GM12891 (cell line): ENCODE results near the gene ACP4.
"Not testable (repeated sequence)": the region's sequence is repeated elsewhere in the genome, so short reads cannot be mapped to it uniquely, and the experiment has no call there.

Experiments used
- DNase-seq: peaks from one replicate; pipeline ENCODE4 v3.0.0; 2011; ENCODE audit warnings: low spot score; ENCODE audit not compliant: insufficient read length
- FAIRE-seq: peaks from 2 replicates; lab custom pipeline; 2011; peaks lifted over from hg19 to GRCh38; lab: Jason Lieb, UNC
- PAX5 ChIP-seq: IDR thresholded peaks from 2 replicates; pipeline ENCODE4 v1.6.1; 2011; ENCODE audit warnings: low read length, moderate library complexity, mild to moderate bottlenecking; ENCODE audit not compliant: insufficient read depth, severe bottlenecking
- POLR2A ChIP-seq: IDR thresholded peaks from 2 replicates; pipeline ENCODE4 v1.6.1; 2011; ENCODE audit warnings: low read depth, low read length, control low read depth
- POLR2AphosphoS5 ChIP-seq: IDR thresholded peaks from 2 replicates; pipeline ENCODE4 v1.6.1; 2011; ENCODE audit warnings: low read depth, low read length, control low read depth
- POU2F2 ChIP-seq: IDR thresholded peaks from 2 replicates; pipeline ENCODE4 v1.6.1; 2011; ENCODE audit warnings: low read depth, mild to moderate bottlenecking, control low read depth, low read length, moderate library complexity
- SPI1 ChIP-seq: IDR thresholded peaks from 2 replicates; pipeline ENCODE4 v1.6.1; 2011; ENCODE audit warnings: low read depth, low read length, control low read depth
- TAF1 ChIP-seq: IDR thresholded peaks from 2 replicates; pipeline ENCODE4 v1.6.1; 2011; ENCODE audit warnings: low read depth, low read length, control low read depth

The ACP4 gene

DNA sequence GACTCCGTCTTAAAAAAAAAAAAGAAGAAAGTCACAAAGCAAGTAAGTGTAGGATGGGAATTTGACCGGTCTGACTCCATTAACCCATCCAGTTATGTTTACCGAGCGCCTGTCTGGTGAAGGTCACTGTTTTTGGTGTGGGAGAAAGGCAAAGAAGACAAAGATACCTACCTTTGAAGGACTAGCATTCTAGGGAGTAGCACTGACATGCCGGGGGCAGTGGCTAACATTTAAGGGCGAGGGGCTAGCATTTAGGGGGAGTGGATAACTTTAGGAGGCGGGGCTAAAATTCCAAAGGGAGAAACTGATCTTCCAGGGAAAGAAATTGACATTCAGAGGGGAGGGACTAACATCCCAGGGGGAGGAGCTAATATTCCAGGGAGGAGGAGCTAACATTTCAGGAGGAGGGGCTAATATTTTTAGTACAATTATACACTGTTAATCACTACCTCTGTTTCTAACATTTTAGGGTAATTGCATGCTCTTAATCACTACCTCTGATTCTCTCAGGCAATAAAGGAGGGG is 11.2 kb upstream of the ACP4 start:
- TF ChIP-seq POLR2AphosphoS5 (no peak), PAX5 (no peak), SPI1 (no peak), POU2F2 (no peak), POLR2A (no peak), TAF1 (no peak)
- DNase-seq: no peak
- no peak for FAIRE-seq

DNA sequence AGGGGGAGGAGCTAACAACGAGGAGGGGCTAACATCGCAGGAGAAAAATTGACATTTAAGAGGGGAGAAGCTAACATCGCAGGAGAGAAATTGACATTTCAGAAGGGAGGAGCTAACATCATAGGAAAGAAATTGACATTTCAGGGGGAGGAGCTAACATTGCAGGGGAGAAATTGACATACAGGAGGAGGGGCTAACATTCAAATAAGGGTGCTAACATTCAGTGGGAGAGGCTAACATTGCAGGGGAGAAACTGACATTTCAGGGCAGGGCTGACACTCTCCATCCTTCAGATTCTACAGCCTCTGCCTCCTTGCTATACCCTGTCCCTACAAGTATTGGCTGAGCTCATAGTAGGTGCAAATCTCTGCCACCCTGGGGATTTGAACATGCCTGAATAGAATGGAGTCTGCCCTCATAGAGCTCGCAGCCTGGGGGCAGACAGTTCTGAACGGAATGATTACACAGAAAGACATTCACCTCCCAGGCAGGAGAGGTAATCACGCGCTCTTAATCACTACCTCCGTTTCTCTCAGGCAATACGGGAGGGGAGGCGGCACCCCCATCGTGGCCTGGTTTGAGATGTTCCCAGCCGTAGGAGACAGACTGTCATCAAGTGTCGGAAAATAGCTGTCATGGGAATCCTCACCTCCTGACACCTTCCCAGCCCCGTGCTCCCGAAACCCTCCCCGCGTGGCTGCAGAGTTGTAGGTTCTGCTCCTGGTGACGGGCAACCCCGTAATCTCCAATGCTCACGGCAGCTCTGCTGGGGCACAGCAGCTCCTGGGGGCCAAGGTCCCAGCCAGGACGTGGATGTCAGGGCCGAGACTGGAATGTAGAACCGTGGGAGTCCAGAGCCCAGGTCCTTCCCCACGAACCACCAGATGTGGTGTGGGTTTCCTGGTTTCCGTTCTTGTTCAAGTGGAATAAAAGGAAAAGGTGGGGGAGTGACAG is 10.4 kb upstream of the ACP4 start:
- DNase-seq (no peak), FAIRE-seq (no peak)
- TF ChIP-seq PAX5 (no peak), POLR2A (no peak), SPI1 (no peak), TAF1 (no peak), POU2F2 (no peak), POLR2AphosphoS5 (no peak)

DNA sequence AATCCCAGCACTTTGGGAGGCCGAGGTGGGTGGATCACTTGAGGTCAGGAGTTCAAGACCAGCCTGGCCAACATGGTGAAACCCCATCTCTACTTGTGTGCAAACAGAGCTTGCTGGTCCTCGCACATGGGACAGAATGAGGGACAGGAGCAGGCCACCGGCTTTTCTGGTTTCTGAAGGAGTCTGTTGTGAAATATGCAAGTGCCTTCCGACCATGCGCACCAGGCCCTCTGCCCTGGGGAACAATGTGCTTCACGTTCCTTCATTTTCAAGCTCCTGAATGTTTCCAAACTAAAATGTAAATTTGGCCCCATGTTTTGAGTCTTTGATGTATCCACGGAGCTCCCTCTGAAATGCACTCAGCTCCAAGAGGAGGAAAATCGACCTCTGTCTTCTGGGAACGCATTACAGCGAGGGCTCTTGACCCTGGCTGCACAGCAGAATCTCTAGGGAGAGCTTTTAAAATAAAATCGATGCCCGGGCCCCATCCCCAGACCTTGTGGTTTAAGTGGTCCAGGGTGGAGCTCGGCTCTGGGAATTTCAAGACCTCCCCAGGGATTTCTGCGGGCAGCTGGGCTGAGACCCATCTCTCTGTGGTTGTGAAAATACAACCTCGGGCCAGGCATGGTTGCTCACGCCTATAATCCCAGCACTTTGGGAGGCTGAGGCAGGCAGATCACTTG is 9.3 kb upstream of the ACP4 start:
- no peak for TF ChIP-seq PAX5
- no peak for TF ChIP-seq TAF1
- TF ChIP-seq POLR2A: no peak
- no peak for TF ChIP-seq POLR2AphosphoS5
- no peak for TF ChIP-seq SPI1
- no peak for FAIRE-seq

DNA sequence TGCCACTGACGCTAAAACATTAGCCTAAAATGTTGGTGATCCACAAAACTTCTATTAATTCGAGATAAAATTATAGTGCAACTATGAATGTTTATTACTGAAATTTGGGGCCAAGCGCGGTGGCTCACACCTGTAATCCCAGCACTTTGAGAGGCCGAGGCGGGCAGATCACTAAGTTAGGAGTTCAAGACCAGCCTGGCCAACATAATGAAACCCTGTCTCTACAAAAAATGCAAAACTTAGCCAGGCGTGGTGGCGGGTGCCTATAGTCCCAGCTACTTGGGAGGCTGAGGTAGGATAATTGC is 6.4 kb upstream of the ACP4 start:
- FAIRE-seq, DNase-seq: not testable (repeated sequence)

More for the DNA sequence above, 9.3 kb upstream of the ACP4 start:
- DNase-seq: no peak

DNA sequence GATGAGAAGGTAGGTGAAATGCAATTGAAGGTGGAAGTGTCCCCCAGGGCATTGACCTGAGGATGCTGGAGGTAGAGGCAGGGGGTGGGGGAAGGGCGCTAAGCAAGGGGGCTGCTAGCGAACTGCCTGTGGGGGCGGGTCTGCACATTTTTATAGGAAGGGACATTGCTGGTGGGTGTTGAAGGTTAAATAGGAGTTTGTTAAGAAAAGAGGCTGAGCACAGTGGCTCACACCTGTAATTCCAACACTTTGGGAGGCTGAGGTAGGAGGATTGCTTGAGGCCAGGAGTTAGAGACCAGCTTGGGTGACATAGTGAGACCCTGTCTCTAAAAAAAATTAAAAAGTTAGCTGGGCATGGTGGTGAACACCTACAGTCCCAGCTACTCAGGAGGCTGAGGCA is 5.5 kb upstream of the ACP4 start:
- DNase-seq (no peak), FAIRE-seq (no peak)
- TF ChIP-seq POLR2A (no peak), POU2F2 (no peak), POLR2AphosphoS5 (no peak), PAX5 (no peak), TAF1 (no peak), SPI1 (no peak)

DNA sequence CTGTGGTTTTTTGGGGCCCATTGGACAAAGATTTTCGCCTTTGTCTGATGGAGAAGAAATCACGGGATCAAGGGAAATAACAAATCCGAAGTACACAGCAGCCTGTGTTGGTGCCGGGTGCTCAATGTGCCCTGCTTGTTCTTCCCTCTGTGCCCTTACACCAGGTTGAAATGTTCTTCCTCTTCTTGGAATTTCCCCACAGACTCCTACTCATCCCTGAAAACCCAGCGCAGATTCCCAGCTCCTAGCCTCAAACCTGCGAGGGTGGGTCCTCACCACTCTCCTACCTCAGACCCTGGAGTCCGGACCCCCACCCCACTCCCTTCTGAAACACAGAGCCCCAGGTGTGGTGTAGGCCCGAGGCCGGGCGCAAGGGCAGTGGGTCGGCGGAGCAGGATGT is 4.9 kb upstream of the ACP4 start:
- FAIRE-seq (no peak), DNase-seq (no peak)
- no peak for TF ChIP-seq POLR2A
- no peak for TF ChIP-seq PAX5
- TF ChIP-seq TAF1: no peak
- no peak for TF ChIP-seq POU2F2
- TF ChIP-seq POLR2AphosphoS5: no peak
- no peak for TF ChIP-seq SPI1

DNA sequence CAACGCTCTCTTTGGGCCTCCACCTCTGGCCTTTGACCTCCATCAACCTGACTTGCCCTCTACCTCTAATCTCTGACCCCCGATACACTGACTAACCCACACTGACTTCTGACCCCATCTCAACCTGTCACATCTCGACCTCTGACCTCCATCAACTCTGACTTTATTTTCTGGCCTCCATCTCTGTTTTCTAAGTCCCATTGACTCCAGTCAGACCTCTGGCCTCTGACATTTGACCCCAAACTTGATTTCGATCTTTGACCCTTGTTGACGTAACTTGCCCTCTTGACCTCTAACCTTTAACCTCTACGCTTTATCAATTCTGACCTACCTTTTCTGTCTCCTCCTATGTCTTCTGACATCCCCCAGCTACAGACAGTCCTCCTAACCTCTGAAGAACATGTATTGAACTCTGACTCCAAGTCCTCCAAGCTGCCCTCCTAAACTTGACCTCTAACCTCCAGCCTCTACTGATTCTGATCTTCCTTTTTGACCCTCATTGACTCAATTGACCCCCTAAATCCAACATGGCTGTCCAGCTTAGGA is 780 bp downstream of the ACP4 start:
- no peak for TF ChIP-seq PAX5
- TF ChIP-seq POLR2A: peak; percentile 19
- no peak for TF ChIP-seq POU2F2
- peak; percentile 49 for TF ChIP-seq POLR2AphosphoS5
- no peak for TF ChIP-seq SPI1
- no peak for TF ChIP-seq TAF1
- DNase-seq: no peak
- FAIRE-seq: no peak

DNA sequence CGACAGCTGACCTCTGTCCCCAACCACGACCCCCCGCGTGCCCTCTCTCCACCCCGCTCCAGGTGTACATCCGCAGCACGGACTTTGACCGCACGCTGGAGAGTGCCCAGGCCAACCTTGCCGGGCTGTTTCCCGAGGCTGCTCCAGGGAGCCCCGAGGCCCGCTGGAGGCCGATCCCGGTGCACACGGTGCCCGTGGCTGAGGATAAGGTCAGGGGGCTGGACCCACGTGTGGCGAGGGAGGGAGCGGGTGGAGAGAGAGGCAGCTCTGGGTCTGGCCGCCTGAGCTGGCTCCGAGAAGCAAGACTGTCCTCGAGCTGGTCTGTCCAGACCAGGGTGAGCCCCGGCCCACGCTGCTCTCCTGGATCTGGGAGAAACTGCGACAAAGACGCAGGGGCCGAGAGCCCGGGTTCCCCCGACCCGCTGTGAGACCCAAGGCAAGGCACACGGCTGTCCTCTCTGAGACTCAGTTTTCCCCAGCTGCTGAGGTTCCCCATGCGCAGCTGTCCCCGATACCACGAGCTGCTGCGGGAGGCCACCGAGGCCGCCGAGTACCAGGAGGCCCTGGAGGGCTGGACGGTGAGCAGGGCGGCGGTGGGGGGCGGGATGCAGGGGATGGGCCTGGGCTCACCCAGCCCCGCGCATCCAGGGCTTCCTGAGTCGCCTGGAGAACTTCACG is 1.5 kb downstream of the ACP4 start:
- TF ChIP-seq PAX5: no peak
- TF ChIP-seq POU2F2: no peak
- TF ChIP-seq TAF1: no peak
- TF ChIP-seq POLR2A: no peak
- no peak for TF ChIP-seq POLR2AphosphoS5
- no peak for TF ChIP-seq SPI1
- FAIRE-seq (no peak), DNase-seq (no peak)
